GM12892 (cell line): ENCODE results near the gene SCFD2.

Experiments
- DNase-seq: peaks from one replicate; pipeline ENCODE4 v3.0.0; 2011; ENCODE audit not compliant: insufficient read length
- FAIRE-seq: peaks from 2 replicates; lab custom pipeline; 2011; peaks lifted over from hg19 to GRCh38; lab: Jason Lieb, UNC
- POLR2A ChIP-seq: IDR thresholded peaks from 2 replicates; pipeline ENCODE4 v1.6.1; 2011; ENCODE audit warnings: low read depth, low read length, control low read depth
- POLR2AphosphoS5 ChIP-seq: IDR thresholded peaks from 2 replicates; pipeline ENCODE4 v1.6.1; 2011; ENCODE audit warnings: low read depth, low read length, control low read depth
- TAF1 ChIP-seq: IDR thresholded peaks from 2 replicates; pipeline ENCODE4 v1.6.1; 2011; ENCODE audit warnings: low read depth, mild to moderate bottlenecking, control low read depth, low read length, borderline replicate concordance

SCFD2 gene

GRCh38 chr4:53169695-53170617, 195.9 kb downstream of the SCFD2 start:
- FAIRE-seq (no peak), DNase-seq (no peak)
- TF ChIP-seq POLR2A (no peak), TAF1 (no peak), POLR2AphosphoS5 (no peak)

GRCh38 chr4:53168228-53168627, 197.6 kb downstream of the SCFD2 start:
- no peak for TF ChIP-seq POLR2A
- no peak for TF ChIP-seq POLR2AphosphoS5
- TF ChIP-seq TAF1, result no peak
- FAIRE-seq, result no peak
- DNase-seq, result no peak

- TF ChIP-seq POLR2A (no peak), POLR2AphosphoS5 (no peak), TAF1 (no peak)
- DNase-seq (no peak), FAIRE-seq (no peak)
These were observed 202.9 kb downstream of the SCFD2 start for GRCh38 chr4:53162969-53163368.

GRCh38 chr4:53161787-53162433, 204.0 kb downstream of the SCFD2 start:
- TF ChIP-seq POLR2AphosphoS5 (no peak), POLR2A (no peak), TAF1 (no peak)
- DNase-seq (no peak), FAIRE-seq (no peak)

- no peak for FAIRE-seq
- DNase-seq, result no peak
- no peak for TF ChIP-seq TAF1
- TF ChIP-seq POLR2A, result no peak
- TF ChIP-seq POLR2AphosphoS5, result no peak
These were observed 204.6 kb downstream of the SCFD2 start for GRCh38 chr4:53161051-53161786.

- no peak for FAIRE-seq
- TF ChIP-seq TAF1, result no peak
- TF ChIP-seq POLR2AphosphoS5, result no peak
- TF ChIP-seq POLR2A, result no peak
- no peak for DNase-seq
These were observed 209.0 kb downstream of the SCFD2 start for GRCh38 chr4:53156896-53157295.

- FAIRE-seq (no peak), DNase-seq (no peak)
- TF ChIP-seq TAF1 (no peak), POLR2A (no peak), POLR2AphosphoS5 (no peak)
These were observed 213.4 kb downstream of the SCFD2 start for GRCh38 chr4:53152467-53152866.

GRCh38 chr4:53151489-53151788, 214.4 kb downstream of the SCFD2 start:
- TF ChIP-seq POLR2A, result no peak
- no peak for TF ChIP-seq TAF1
- TF ChIP-seq POLR2AphosphoS5, result no peak
- DNase-seq (no peak), FAIRE-seq (no peak)

GRCh38 chr4:53150631-53151488, 215.0 kb downstream of the SCFD2 start:
- TF ChIP-seq TAF1, result no peak
- no peak for TF ChIP-seq POLR2A
- TF ChIP-seq POLR2AphosphoS5, result no peak
- no peak for DNase-seq
- FAIRE-seq, result no peak

GRCh38 chr4:53147711-53148110, 218.2 kb downstream of the SCFD2 start:
- no peak for DNase-seq
- FAIRE-seq, result no peak
- TF ChIP-seq POLR2AphosphoS5 (no peak), POLR2A (no peak)
